Measurements from ENCODE around the gene HUWE1.
"Not testable (repeated sequence)": the region's sequence is repeated elsewhere in the genome, so short reads cannot be mapped to it uniquely, and the experiment has no call there.

HUWE1 gene, protein sequence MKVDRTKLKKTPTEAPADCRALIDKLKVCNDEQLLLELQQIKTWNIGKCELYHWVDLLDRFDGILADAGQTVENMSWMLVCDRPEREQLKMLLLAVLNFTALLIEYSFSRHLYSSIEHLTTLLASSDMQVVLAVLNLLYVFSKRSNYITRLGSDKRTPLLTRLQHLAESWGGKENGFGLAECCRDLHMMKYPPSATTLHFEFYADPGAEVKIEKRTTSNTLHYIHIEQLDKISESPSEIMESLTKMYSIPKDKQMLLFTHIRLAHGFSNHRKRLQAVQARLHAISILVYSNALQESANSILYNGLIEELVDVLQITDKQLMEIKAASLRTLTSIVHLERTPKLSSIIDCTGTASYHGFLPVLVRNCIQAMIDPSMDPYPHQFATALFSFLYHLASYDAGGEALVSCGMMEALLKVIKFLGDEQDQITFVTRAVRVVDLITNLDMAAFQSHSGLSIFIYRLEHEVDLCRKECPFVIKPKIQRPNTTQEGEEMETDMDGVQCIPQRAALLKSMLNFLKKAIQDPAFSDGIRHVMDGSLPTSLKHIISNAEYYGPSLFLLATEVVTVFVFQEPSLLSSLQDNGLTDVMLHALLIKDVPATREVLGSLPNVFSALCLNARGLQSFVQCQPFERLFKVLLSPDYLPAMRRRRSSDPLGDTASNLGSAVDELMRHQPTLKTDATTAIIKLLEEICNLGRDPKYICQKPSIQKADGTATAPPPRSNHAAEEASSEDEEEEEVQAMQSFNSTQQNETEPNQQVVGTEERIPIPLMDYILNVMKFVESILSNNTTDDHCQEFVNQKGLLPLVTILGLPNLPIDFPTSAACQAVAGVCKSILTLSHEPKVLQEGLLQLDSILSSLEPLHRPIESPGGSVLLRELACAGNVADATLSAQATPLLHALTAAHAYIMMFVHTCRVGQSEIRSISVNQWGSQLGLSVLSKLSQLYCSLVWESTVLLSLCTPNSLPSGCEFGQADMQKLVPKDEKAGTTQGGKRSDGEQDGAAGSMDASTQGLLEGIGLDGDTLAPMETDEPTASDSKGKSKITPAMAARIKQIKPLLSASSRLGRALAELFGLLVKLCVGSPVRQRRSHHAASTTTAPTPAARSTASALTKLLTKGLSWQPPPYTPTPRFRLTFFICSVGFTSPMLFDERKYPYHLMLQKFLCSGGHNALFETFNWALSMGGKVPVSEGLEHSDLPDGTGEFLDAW (N-terminal part only)

DNA sequence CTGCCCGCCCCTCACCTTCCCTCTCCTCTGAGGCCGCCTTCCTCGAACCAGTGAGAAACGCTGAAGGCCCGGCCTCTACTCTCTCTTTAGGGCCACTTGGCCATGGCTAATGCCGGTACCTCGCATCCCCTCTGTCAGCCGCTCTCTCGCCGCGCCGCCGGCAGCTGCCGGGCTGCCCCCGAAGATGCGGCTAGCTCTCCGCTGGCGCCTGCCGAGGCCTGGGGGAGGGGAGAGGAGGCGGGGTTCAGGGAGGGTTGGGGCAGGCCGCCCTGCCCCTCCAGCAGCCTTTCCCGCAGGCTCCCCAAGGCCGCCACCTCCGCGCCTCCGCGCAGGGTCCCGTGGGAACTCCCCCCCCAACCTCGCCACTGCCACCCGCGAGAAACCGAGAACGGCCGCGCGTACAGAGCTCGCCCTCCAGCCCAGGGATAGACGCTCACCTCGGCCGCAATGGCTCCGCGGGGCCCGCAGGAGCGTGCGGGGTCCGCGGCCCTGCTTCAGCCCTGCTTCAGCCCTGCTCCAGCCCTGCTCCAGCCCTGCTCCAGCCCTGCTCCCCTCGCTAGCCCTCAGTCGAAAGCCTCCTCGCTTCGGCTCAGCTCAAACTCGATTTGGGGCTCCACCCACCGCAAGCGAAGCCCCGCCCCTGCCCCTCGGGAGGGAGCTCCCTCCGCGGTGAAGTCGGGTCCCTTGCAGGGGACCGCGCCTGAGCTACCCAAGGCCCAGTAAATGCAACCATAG is at the start of gene HUWE1:
HUWE1 (minus strand) TSS at position 569 of the 735 bp plus-strand sequence. CDS start 32,612 bp downstream, outside the sequence.
- peak within 1 kb of the TSS; percentile 72 for H3K4me3 ChIP-seq (ENCODE audit: control insufficient read depth, low read depth, low read length)
- DNase-seq (ENCODE audit: low read depth): peak; percentile 63
- TF ChIP-seq, protein P1, sequence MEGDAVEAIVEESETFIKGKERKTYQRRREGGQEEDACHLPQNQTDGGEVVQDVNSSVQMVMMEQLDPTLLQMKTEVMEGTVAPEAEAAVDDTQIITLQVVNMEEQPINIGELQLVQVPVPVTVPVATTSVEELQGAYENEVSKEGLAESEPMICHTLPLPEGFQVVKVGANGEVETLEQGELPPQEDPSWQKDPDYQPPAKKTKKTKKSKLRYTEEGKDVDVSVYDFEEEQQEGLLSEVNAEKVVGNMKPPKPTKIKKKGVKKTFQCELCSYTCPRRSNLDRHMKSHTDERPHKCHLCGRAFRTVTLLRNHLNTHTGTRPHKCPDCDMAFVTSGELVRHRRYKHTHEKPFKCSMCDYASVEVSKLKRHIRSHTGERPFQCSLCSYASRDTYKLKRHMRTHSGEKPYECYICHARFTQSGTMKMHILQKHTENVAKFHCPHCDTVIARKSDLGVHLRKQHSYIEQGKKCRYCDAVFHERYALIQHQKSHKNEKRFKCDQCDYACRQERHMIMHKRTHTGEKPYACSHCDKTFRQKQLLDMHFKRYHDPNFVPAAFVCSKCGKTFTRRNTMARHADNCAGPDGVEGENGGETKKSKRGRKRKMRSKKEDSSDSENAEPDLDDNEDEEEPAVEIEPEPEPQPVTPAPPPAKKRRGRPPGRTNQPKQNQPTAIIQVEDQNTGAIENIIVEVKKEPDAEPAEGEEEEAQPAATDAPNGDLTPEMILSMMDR (conservative IDR thresholded peaks at IDR 0.05; ENCODE audit: control insufficient read depth, insufficient read depth, low read depth, low read length): no peak

DNA sequence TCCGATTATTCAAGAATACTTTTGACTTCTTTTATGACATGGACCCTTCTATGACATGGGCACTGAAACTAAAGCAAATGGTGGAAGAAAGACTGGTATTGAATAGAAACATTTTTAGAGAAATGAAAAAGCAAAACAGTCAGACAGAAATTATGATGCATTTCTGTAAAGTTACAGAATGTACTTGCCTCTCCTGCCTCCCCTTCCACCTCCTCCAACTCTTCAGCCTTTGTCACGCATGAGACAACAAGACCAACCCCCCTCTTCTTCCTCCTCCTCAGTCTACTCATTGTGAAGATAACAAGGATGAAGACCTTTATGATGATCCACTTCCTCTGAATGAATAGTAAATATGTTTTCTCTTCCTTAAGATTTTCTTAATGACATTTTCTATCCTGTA is 46.3 kb upstream of the HUWE1 start:
- no peak for DNase-seq (ENCODE audit: low read depth)
- no peak overlapping the region for H3K4me3 ChIP-seq (ENCODE audit: control insufficient read depth, low read depth, low read length)
- TF ChIP-seq, protein P1 (conservative IDR thresholded peaks at IDR 0.05; ENCODE audit: control insufficient read depth, insufficient read depth, low read depth, low read length): no peak

DNA sequence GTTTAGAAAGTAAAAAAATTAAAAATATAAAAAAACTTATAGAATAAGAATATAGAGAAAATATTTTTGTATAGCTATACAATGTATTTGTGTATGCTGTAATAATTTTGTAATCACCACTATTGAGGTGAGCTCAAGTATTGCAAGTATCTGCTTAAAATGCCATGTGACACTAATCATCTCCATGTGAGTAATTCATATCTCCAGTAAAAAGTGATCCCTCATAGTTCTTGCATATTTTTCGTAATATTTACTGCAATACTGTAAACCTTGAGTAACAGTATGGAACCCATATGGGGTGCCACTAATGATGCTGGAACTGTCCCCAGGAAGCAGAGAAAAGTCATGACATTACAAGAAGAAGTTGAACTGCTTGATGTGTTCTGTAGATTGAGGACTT is 43.2 kb upstream of the HUWE1 start:
- no peak for DNase-seq (ENCODE audit: low read depth)
- H3K4me3 ChIP-seq (ENCODE audit: control insufficient read depth, low read depth, low read length): no peak overlapping the region
- TF ChIP-seq, protein P1 (conservative IDR thresholded peaks at IDR 0.05; ENCODE audit: control insufficient read depth, insufficient read depth, low read depth, low read length): no peak

DNA sequence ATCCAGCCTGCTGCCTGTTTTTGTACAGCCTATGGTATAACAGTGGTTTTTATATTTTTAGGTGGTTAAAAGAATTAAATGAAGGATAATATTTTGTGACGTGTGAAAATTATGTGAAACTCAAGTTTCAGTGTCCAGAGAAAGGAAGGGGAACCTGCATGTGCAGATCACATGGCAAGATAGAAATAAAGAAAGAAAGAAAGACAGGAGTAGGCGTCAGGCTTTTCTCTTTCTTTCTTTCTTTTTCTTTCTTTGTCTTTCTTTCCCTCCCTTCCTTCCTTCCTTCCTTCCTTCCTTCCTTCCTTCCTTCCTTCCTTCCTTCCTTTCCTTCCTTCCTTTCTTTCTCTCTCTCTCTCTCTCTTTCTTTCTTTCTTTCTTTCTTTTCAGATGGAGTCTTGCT is 42.0 kb upstream of the HUWE1 start:
- TF ChIP-seq, protein P1 (conservative IDR thresholded peaks at IDR 0.05; ENCODE audit: control insufficient read depth, insufficient read depth, low read depth, low read length): no peak
- no peak overlapping the region for H3K4me3 ChIP-seq (ENCODE audit: control insufficient read depth, low read depth, low read length)
- DNase-seq (ENCODE audit: low read depth): no peak

DNA sequence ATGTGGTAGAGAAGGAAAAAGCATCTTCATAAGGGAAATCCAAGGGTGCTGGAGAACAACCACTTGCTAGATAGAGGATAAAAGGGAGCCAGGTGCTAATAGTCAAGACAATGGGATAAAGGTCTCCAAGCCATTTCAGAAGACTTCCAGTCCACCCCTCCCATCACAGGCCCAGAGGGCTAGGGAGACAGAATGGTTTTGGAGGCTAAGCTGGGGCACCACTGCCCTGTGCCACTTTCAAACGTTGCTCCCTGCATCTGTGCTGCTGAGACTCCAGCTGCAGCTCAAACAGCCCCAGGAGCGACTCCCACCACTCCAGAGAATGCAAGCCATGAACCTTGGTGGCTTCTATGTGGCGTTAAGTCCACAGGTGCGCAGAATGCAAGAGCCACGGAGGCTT is 38.4 kb upstream of the HUWE1 start:
- H3K4me3 ChIP-seq (ENCODE audit: control insufficient read depth, low read depth, low read length): no peak overlapping the region
- no peak for DNase-seq (ENCODE audit: low read depth)
- TF ChIP-seq, protein P1 (conservative IDR thresholded peaks at IDR 0.05; ENCODE audit: control insufficient read depth, insufficient read depth, low read depth, low read length): no peak

DNA sequence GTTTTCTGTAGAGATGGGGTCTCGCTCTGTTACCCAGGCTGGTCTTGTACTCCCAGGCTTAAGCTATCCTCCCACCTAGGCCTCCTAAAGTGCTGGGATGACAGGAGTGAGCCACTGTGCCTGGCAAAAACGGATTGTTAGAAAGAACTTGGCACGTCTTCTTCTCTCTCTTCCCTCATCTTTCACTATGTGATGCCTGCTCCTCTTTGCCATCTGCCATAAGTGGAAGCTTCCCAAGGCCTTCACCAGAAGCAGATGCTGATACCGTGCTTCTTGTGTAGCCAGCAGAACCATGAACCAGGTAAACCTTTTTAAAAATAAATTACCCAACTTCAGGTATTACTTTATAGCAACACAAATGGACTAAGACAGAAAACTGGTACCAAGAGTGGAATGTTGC is 36.9 kb upstream of the HUWE1 start:
- TF ChIP-seq, protein P1 (conservative IDR thresholded peaks at IDR 0.05; ENCODE audit: control insufficient read depth, insufficient read depth, low read depth, low read length): no peak
- no peak overlapping the region for H3K4me3 ChIP-seq (ENCODE audit: control insufficient read depth, low read depth, low read length)
- no peak for DNase-seq (ENCODE audit: low read depth)

DNA sequence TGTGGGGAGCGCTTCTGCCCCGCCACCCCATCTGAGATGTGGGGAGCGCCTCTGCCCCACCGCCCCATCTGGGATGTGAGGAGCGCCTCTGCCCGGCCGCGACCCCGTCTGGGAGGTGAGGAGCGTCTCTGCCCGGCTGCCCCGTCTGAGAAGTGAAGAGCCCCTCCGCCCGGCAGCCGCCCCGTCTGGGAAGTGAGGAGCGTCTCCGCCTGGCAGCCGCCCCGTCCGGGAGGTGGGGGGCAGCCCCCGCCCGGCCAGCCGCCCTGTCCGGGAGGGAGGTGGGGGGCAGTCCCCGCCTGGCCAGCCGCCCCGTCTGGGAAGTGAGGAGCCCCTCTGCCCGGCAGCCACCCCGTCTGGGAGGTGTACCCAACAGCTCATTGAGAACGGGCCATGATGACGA is 35.1 kb upstream of the HUWE1 start:
- DNase-seq (ENCODE audit: low read depth): not testable (repeated sequence)

DNA sequence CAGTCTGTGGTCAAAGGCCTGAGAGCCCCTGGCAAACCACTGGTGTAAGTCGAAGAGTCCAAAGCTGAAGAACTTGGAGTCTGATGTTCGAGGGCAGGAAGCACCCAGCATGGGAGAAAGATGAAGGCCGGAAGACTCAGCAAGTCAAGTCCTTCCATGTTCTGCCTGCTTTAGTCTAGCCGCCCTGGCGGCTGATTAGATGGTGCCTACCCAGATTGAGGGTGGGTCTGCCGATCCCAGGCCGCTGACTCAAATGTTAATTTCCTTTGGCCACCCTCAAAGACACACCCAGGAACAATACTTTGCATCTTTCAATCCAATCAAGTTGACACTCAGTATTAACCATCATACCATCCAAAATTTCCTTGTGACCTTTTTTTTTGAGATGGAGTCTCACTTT is 33.1 kb upstream of the HUWE1 start:
- DNase-seq (ENCODE audit: low read depth); H3K4me3 ChIP-seq (ENCODE audit: control insufficient read depth, low read depth, low read length): not testable (repeated sequence)

More for the DNA sequence above, 35.1 kb upstream of the HUWE1 start:
- H3K4me3 ChIP-seq (ENCODE audit: control insufficient read depth, low read depth, low read length): not testable (repeated sequence)
